Stromal cell of bone marrow (primary cell): ENCODE data around the gene NEK8.
A peak's percentile ranks its signal among the peaks of the same experiment; 100 is the strongest.
"Not testable (repeated sequence)": the region's sequence is repeated elsewhere in the genome, so short reads cannot be mapped to it uniquely, and the experiment has no call there.

Source experiments
- DNase-seq: peaks from one replicate; pipeline ENCODE4 v3.0.0-alpha.2; 2012; ENCODE audit warnings: low read depth

The NEK8 gene

DNA sequence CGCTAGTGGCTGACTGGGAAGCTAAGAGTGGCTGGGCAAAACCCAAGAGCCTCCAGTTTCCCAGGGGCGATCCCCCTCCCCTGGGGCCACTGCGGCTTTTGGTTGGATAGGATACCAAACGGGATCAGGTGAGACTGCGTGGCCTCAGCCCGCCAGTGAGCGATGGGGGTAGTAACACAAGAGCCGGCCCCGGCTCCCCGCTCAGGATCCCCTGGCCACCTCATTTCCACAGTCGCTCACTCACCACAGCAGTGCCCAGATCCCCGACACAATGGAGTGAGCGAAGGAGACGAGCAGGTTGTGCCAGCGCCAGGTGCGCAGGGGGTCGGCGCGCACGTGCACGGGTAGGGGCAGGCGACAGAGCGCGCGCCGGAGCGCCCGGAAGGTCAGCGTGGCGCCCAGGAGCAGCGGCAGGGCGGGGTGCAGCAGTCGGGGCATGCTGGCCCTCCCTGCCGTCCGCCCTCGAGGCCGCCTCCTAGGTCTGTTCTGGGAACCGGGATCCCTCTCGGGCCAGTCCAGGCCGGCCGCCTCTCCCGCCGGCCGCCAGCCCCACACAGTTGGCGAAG, 2.8 kb upstream of the NEK8 start:
- peak; percentile 52 for DNase-seq

- DNase-seq: peak; percentile 21
These were observed 2.4 kb upstream of the NEK8 start, which contains the start of gene TLCD1 for GRCh38 chr17:28726226-28726626. TLCD1 (minus strand) TSS chr17:28726233; CDS start chr17:28726097, 136 bp downstream.

DNA sequence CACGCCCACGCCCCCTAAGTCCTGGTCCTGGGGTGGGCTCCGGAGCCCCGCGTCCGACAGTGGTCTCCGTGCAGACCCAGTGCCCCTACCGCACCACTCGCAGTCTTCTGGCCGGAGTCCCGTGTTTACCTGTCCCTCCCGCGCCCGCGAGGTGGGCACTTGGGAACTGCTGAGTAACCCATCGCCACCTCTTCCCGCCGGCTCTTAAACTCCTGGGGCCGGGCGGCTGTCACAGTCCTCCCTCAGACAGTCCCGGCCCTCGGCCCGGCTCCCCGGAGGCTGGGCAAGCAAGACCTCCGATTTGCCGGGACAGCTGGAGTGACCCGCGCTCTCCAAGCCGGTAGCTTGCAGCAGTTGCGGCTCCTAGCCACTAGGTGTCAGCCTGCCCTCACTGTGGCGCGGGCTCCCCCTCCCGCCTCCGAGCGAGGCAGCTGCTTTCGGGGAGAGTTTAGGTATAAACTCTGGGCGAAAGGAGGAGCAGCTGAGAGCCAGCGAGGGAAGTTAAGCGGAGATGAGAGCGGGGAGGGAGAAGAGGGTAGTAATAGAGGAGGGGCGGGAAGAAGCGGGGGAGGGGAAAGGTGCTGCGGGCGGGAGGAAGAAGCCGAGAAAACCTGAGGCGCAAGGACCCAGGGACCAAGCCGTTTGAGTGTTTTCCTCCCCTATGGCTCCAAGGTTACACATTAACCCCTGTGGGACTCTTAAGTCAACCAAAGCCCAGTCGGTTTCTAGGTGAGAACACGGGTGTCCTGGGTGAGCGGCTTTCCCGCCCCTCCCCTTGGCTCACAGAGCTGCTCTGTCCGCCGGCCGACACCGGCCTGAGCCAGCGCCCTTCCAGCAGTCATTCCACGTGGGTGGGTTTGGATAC, 1.7 kb upstream of the NEK8 start:
- DNase-seq: peak; percentile 84

GRCh38 chr17:28729950-28730330, 1.4 kb downstream of the NEK8 start:
- no peak for DNase-seq

- no peak for DNase-seq
These were observed 4.8 kb downstream of the NEK8 start for GRCh38 chr17:28733346-28733745.

DNA sequence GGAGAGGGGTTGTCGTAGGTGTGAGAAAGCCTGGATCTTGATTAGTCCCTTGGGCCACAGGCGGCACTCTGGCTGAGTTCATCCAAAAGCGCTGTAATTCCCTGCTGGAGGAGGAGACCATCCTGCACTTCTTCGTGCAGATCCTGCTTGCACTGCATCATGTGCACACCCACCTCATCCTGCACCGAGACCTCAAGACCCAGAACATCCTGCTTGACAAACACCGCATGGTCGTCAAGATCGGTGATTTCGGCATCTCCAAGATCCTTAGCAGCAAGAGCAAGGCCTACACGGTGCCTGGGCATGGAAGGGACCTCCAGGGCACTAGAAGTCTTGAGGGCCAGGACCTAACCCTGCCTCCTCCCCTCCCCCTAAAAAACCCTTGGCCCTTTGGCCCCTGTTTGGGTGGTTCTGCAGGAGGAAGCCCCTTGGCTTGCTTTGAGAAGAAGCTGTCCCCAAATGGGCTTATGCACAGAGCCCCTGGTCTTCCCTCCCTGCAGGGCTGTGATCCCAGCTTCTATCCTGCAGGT, 6.2 kb downstream of the NEK8 start:
- no peak for DNase-seq

DNA sequence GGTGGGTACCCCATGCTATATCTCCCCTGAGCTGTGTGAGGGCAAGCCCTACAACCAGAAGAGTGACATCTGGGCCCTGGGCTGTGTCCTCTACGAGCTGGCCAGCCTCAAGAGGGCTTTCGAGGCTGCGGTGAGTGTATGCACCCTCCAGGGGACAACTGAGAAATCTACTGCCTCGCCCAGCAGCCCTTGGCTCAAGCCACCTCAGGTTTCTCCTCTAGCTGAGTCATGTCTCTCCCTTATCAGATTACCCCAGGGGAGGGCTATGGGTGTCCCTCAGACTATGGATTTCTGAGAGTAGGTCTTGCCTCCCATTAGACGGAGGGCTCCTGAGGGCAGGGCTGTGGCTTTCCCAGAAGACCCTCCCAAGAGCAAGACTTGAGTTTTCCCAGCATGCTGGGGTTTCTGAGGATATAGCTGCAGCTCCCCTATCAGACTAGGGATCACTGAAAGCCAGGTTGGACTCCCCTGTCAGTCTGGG, 6.7 kb downstream of the NEK8 start:
- DNase-seq: no peak

DNA sequence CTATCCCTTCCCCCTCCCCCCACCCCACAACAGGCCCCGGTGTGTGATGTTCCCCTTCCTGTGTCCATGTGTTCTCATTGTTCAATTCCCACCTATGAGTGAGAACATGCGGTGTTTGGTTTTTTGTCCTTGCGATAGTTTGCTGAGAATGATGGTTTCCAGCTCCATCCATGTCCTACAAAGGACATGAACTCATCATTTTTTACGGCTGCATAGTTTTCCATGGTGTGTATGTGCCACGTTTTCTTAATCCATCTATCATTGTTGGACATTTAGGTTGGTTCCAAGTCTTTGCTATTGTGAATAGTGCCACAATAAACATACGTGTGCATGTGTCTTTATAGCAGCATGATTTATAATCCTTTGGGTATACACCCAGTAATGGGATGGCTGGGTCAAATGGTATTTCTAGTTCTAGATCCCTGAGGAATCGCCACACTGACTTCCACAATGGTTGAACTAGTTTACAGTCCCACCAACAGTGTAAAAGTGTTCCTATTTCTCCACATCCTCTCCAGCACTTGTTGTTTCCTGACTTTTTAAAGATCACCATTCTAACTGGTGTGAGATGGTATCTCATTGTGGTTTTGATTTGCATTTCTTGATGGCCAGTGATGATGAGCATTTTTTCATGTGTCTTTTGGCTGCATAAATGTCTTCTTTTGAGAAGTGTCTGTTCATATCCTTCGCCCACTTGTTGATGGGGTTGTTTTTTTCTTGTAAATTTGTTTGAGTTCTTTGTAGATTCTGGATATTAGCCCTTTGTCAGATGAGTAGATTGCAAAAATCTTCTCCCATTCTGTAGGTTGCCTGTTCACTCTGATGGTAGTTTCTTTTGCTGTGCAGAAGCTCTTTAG, 7.6 kb downstream of the NEK8 start:
- DNase-seq: not testable (repeated sequence)

GRCh38 chr17:28737316-28737715, 8.7 kb downstream of the NEK8 start:
- no peak for DNase-seq

DNA sequence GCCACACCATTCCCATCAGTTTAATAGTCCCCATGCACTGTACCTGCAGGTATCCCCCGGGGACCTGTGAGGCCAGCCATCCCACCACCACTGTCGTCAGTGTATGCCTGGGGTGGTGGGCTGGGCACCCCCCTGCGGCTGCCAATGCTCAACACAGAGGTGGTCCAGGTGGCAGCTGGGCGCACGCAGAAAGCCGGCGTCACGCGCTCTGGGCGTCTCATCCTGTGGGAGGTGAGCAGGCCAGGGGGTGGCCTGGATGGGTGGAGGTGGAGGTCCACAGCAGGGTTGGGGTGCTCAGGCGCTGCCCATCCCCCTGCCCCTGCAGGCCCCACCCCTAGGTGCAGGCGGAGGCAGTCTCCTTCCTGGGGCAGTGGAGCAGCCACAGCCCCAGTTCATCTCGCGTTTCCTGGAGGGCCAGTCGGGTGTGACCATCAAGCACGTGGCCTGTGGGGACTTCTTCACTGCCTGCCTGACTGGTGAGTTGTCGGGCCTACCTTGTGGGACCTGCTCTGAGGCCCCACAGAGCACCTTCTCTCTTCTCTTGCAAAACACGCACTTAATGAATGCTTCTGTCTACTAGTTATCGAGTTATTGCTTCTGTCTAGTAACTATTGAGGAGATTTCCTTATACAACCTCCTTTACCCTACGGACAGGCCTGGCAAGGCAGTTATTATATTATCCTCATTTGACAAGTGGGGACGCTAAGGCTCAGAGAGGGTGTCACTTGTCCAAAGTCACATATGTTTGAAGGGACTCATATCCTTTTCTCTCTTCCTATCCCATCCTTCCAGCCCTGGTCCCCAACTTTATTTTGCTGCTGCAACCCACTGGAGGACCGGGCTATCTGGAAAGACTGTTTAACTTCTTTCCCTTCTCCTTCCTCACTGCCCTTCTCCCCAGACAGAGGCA, 9.4 kb downstream of the NEK8 start:
- no peak for DNase-seq

DNA sequence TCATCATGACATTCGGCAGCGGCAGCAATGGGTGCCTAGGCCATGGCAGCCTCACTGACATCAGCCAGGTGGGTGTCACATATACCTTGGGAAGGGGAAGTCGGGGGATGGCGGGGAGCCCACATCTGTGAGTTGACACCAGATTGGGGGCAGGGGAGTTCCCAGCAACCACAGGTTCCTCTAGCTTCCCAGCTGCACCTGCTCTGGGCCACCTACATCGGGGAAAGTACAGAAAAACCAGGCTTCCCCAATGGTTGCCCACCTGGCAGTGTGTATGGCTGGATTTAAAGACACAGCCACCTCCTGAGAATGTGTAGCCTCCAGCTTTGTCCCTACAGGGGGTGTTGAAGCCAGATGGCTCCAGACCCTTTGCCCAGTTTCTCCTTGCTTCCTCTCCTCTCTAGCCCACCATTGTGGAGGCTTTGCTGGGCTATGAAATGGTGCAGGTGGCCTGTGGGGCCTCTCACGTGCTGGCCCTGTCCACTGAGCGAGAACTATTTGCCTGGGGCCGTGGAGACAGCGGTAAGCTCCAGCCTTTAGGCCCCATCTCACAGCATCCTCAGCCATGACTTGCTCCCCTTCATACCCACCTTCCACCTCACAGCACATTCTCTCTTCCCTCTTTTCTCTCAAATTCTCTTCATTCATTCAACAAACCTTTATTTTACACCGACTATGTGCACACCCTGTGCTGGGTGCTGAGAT, 10.2 kb downstream of the NEK8 start:
- no peak for DNase-seq

GRCh38 chr17:28740406-28741357, 12.1 kb downstream of the NEK8 start:
- no peak for DNase-seq

GRCh38 chr17:28741358-28742349, 13.1 kb downstream of the NEK8 start:
- DNase-seq: no peak

- DNase-seq: peak; percentile 81
These were observed 14.9 kb downstream of the NEK8 start, which contains the start of gene TRAF4 for GRCh38 chr17:28743243-28744103. TRAF4 (plus strand) TSS chr17:28744011; CDS start chr17:28744113, 102 bp downstream.

DNA sequence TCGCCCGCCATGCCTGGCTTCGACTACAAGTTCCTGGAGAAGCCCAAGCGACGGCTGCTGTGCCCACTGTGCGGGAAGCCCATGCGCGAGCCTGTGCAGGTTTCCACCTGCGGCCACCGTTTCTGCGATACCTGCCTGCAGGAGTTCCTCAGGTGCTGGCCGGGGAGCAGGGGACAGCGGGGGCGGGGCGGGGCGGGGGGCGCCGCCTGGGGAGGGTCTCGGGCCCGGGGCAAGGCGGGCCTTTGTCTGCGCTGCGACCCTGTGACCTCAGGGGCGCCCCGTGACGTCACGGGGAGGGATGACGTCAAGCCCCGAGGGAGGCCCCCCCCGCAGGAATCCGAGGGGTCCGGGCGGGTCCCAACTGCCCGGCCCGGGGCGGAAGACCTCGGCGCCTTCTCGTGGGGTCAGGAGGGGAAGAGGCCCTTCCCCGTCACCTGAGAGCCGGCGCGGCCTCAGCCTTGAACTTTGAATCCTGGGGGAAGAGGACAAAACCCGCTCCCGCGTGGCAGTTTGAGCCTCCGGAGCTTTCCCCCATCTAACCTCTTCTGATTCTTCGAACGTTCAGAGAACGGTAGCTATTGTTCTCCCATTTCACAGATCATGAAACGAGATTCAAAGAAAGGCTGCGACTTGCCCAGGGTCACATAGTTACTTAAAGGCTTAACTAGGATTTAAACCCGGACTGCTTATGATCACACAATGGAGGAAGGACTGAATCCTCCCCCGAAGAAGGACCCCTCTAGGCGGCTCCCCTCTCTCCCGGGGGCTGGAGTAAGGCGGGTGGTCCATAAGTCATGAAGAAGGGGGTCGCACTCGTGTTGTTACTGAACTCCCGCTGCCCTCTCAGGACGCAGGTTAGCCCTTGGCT, 15.8 kb downstream of the NEK8 start:
- DNase-seq: peak; percentile 9
